ELR (cell line): Measurements from ENCODE around the gene OR6K2.

ENCODE experiments used
- DNase-seq: peaks from one replicate; pipeline ENCODE4 v3.0.0-alpha.2; 2015; ENCODE audit warnings: low read depth

Gene OR6K2

GRCh38 chr1:158685085-158685484 lies 15.4 kb downstream of the OR6K2 start:
- no peak for DNase-seq

GRCh38 chr1:158681606-158682005 lies 18.8 kb downstream of the OR6K2 start:
- no peak for DNase-seq

GRCh38 chr1:158679289-158679688 lies 21.2 kb downstream of the OR6K2 start:
- no peak for DNase-seq

GRCh38 chr1:158675563-158676323 lies 24.7 kb downstream of the OR6K2 start:
- peak; percentile 6 for DNase-seq

- no peak for DNase-seq
Measured at GRCh38 chr1:158674302-158674701, 26.1 kb downstream of the OR6K2 start.

- no peak for DNase-seq
Measured at GRCh38 chr1:158666037-158666436, 34.4 kb downstream of the OR6K2 start.

- no peak for DNase-seq
Measured at GRCh38 chr1:158654571-158654970, 45.9 kb downstream of the OR6K2 start.

GRCh38 chr1:158654086-158654485 lies 46.4 kb downstream of the OR6K2 start:
- no peak for DNase-seq

GRCh38 chr1:158652721-158653334 lies 47.6 kb downstream of the OR6K2 start:
- no peak for DNase-seq
